Heart left ventricle (tissue), 16 donors: ENCODE data around the gene PRPF8. TPM values are rescaled to one million over a fixed set of nuclear protein-coding genes. Genes with fewer than 3 reads are reported as not detected.
A peak's percentile ranks its signal among the peaks of the same experiment; 100 is the strongest.

Source experiments
- ATAC-seq, 4 donors: fragments of 200-7000 bp; cut with Tn5 transposase; one replicate each; pipeline ENCODE4 v1.9.1; 2020 to 2022; ENCODE audit warnings: moderate library complexity in 4 of 4, mild to moderate bottlenecking in 3 of 4, moderate number of reproducible peaks in 1 of 4
- DNase-seq, 5 donors: peaks; one replicate each; pipeline ENCODE4 v3.0.0-alpha.2; 2020
- H3K27ac ChIP-seq, 12 donors: fragments of 200-600 bp; sonication (generic) in 4 of 12; one replicate each; pipeline versions ENCODE4 v1.5.0 to v1.8.0; 2016 to 2022; ENCODE audit warnings: mild to moderate bottlenecking in 2 of 12
- H3K27me3 ChIP-seq, 9 donors: fragments of 200-600 bp; sonication (generic) in 2 of 9; one replicate each; pipeline versions ENCODE4 v1.5.1 to v1.8.0; 2016 to 2022; ENCODE audit warnings: mild to moderate bottlenecking in 3 of 9
- H3K36me3 ChIP-seq, 9 donors: fragments of 200-600 bp; sonication (generic) in 2 of 9; one replicate each; pipeline versions ENCODE4 v1.5.0 to v1.8.0; 2018 to 2022; ENCODE audit warnings: mild to moderate bottlenecking in 2 of 9
- H3K4me1 ChIP-seq, 12 donors: fragments of 200-600 bp; sonication (generic) in 4 of 12; one replicate each; pipeline versions ENCODE4 v1.5.0 to v1.8.0; 2016 to 2022; ENCODE audit warnings: mild to moderate bottlenecking in 3 of 12
- H3K4me3 ChIP-seq, 12 donors: fragments of 200-600 bp; sonication (generic) in 4 of 12; one replicate each; pipeline versions ENCODE4 v1.5.0 to v1.8.0; 2017 to 2022; ENCODE audit warnings: mild to moderate bottlenecking in 9 of 12, moderate library complexity in 4 of 12
- H3K9me3 ChIP-seq, 12 donors: fragments of 200-600 bp; sonication (generic) in 4 of 12; one replicate each; pipeline versions ENCODE4 v1.5.0 to v1.8.0; 2016 to 2022; ENCODE audit warnings: mild to moderate bottlenecking in 1 of 12
- POLR2A ChIP-seq, 2 donors: fragments of 450-650 bp; IDR thresholded peaks; one replicate each; pipeline ENCODE4 v1.6.1; 2017; ENCODE audit warnings: antibody characterized with exemption in 2 of 2, mild to moderate bottlenecking in 2 of 2, moderate library complexity in 2 of 2
- WGBS, 4 donors: extraction: QIAGEN DNeasy Blood & Tissue Kit in 2 of 4; methylation state at CpG; one replicate each; pipeline versions ENCODE4 v1.1.5 to v1.1.7; 2013 to 2018; 5-methylcytosine and 5-hydroxymethylcytosine counted together
- intact Hi-C, 10 donors: fragments of 100-400 bp; cut with DNase I; formaldehyde crosslinking; loops; one replicate each; pipeline versions ENCODE4 v1.11.1 to v1.14.2; 2022
- polyA plus RNA-seq, 2 donors: library from polyadenylated mRNA; stranded (reverse); fragments of 200-250 nt; gene quantifications; one replicate each; pipeline ENCODE4 v1.2.3, GENCODE V29; 2013
- total RNA-seq, 9 donors: library from RNA; depleted of rRNA in 2 of 9; stranded (reverse); fragments of >200 nt in 2 of 9; fragmentation: NEBNext Ultra II Directional in 3 of 9; extraction: Animal tissue kit (Norgen Biotek cat#: 25700) in 3 of 9; gene quantifications; one replicate each; pipeline versions ENCODE4 v1.1.0 to v1.2.4, GENCODE V29; 2016 to 2023
- TF ChIP-seq, protein P1 (sequence below), 12 donors: fragments of 200-600 bp; sonication (generic) in 4 of 12; IDR thresholded peaks; one replicate each; pipeline versions ENCODE4 v1.5.0 to v1.8.0; 2018 to 2022; ENCODE audit warnings: antibody characterized with exemption in 12 of 12, mild to moderate bottlenecking in 5 of 12
- donor health status: ischemic (EF 13 %, LVEDD 7.1; RV severe dilation, severe dysfunction).
- donor health status: healthy with polysubstance abuse.
- donor health status: DM: no; HTN: yes; CAD: no.
- donor health status: DM: no; HTN: no; CAD: no.
- donor health status: ischemic (EF 25% LVEDD 6.9; RV normal size, moderate dysfunction).
- donor health status: ischemic (EF 25% LVEDD 5.7; RV mildly dilated, moderate dysfunction).
- donor health status: healthy.
- donor health status: DM: yes; HTN: yes; CAD: no.
- donor health status: ischemic (EF 35%, LVEDD 5.7; RV mildly dilated, moderate dysfunction).
- donor health status: nonischemic (EF 11% LVEDD 7.7; RV severe dilation, severe dysfunction).
- donor health status: DM: yes; HTN: yes; CAD: no.
- donor health status: PGD.
- donor health status: ischemic (EF 29% LVEDD 5.4; RV normal size, mild dysfunction).
- donor health status: nonischemic (EF 23%, LVEDD 6.1; RV moderate dilation, normal function).

PRPF8 gene
- total and polyA plus RNA-seq, 11 donors: 70.1 to 195 (median 145) TPM

DNA sequence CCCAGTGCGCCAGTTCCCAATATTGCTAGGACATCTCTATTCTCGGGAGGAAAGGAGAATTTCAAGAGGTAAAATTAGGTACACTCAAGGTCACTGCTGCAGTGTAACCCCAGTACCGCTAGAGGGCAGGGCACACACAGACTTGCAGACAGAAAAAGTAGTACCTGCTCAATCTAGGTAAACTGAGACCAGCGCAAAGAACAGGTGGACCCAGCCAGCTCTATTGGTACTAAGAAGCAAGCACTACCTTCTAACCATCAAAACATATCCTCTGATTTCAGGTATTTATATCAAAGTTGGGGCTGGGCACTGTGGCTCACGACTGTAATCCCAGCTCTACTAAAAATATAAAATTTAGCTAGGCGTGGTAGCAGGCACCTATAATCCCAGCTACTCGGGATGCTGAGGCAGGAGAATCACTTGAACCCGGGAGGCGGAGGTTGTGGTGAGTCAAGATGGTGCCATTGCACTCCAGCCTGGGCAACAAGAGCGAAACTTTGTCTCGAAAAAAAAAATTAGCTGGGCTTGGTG lies 36.3 kb upstream of the PRPF8 start:
- peaks cover 0 to 2% (median 0%) of the 10 kb centered on the region in 9 donors for H3K36me3 ChIP-seq
- no peaks in the 10 kb centered on the region for H3K9me3 ChIP-seq
- ATAC-seq: no peak
- DNase-seq: peak; percentile 58 to 78 (median 65)
- H3K27me3 ChIP-seq: no peaks in the 10 kb centered on the region
- WGBS, 4 donors: 32 to 42% (median 41%) methylated on average over 11 of the region's 11 CpGs
- peak overlapping the region in 4 of 12 donors; percentile 16 to 29 (median 18) for H3K4me3 ChIP-seq
- peaks cover 5 to 62% (median 45%) of the 10 kb centered on the region in 12 donors for H3K4me1 ChIP-seq
- H3K27ac ChIP-seq: peak overlapping the region in 9 of 12 donors; percentile 33 to 96 (median 56)
- TF ChIP-seq, protein P1, sequence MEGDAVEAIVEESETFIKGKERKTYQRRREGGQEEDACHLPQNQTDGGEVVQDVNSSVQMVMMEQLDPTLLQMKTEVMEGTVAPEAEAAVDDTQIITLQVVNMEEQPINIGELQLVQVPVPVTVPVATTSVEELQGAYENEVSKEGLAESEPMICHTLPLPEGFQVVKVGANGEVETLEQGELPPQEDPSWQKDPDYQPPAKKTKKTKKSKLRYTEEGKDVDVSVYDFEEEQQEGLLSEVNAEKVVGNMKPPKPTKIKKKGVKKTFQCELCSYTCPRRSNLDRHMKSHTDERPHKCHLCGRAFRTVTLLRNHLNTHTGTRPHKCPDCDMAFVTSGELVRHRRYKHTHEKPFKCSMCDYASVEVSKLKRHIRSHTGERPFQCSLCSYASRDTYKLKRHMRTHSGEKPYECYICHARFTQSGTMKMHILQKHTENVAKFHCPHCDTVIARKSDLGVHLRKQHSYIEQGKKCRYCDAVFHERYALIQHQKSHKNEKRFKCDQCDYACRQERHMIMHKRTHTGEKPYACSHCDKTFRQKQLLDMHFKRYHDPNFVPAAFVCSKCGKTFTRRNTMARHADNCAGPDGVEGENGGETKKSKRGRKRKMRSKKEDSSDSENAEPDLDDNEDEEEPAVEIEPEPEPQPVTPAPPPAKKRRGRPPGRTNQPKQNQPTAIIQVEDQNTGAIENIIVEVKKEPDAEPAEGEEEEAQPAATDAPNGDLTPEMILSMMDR (IDR thresholded peaks at IDR 0.05): peak; percentile 92 to 98 (median 95)
- TF ChIP-seq POLR2A (IDR thresholded peaks at IDR 0.05): no peak
- intact Hi-C loops: loop anchor here (1.0 to 10.0 kb wide), 9 partner anchors 61 to 304 kb away; partner anchors contain the start of gene RTN4RL1 (in 1 of the 10)

DNA sequence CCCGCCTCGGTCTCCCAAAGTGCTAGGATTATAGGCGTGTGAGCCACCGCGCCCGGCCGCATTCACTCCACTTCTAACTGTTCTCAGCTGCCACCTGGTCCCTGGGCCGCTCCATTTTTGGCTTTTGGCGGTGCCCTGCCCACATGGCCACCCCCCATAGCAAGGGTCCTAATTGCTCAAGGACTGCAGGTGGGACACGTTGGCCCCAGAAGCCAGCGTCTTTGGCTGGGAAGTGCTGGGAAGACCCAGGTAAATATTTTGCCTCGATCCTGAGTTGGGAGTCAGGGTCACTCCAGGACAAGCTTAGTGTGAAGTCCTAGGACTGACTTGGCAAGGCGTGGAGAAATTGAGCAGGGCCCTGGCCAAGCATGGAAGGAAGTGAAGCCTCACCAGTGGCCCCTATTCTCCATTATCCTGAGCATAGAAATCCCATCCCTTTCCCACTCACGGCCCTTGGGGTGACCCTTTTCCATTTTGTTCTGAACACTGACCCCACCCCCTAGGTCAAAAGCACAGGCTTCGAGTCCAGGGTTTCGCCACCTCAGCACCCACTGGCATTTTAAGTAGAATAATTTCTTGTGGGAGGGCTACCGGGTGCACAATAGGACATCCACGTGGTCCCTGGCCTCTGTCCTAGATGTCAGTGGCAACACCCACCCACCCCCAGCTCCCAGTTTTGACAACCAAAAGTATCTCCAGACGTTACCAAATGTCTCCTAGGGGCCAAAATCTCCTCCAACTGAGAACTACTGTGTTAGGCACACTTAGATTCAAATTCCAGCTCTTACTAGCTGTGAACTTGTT lies 33.9 kb upstream of the PRPF8 start:
- H3K9me3 ChIP-seq: no peaks in the 10 kb centered on the region
- no peak for ATAC-seq
- peaks cover 0 to 8% (median 6%) of the 10 kb centered on the region in 9 donors for H3K36me3 ChIP-seq
- H3K27me3 ChIP-seq: no peaks in the 10 kb centered on the region
- WGBS, 4 donors: 63 to 72% (median 69%) methylated on average over 19 of the region's 19 CpGs
- intact Hi-C loops: loop anchor here in 3 of 10 donors (5.0 to 10.0 kb wide), 5 partner anchors 144 to 676 kb away; partner anchors contain the start of genes OVCA2 (in 1 of the 3) and RTN4RL1 (in 1 of the 3)
- peaks cover 9 to 60% (median 33%) of the 10 kb centered on the region in 12 donors for H3K4me1 ChIP-seq
- peak overlapping the region in 2 of 12 donors; percentile 81 to 87 for H3K4me3 ChIP-seq
- H3K27ac ChIP-seq: peak overlapping the region in 11 of 12 donors; percentile 96 to 100 (median 100)
- no peak for TF ChIP-seq POLR2A (IDR thresholded peaks at IDR 0.05)
- TF ChIP-seq, protein P1 (IDR thresholded peaks at IDR 0.05): no peak
- DNase-seq: peak in 2 of 5 donors; percentile 32 to 37

DNA sequence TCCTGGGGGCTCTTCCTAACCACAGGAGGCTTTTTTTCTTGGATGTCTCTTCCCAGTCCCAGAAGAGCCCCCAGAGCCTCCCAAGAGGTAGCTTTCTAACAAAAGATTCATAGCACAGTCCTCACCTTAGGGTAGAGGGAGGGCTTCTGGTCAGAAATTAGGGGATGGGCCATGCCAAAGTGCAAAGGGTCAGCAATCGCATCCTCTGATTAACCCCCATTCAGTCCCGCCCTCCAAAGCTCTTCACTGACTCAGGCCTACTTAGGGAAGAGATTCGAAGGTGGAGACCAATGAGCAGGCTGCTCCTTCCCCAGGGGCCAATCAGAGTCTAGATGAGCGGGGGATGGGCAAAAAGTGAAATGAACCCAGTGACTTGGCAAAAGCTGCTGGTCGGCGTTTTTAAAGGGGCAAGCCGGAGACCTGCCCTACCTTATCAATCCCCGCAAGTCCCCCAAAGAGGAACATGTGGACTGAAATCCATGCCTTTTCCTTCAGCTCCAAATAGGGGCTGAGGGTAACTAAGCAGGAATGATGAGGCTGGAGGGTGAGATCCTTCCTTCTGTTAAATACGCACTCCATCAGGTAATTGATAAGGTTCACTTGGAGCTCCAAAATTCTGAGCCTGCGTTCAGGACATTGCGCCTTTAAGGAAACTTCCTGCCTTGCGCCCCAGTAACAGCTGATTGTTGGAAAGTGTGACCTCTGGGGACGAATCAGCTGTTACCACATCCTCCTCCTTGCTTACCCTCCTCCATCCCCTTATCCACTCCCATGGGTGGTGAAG lies 32.4 kb upstream of the PRPF8 start:
- TF ChIP-seq POLR2A (IDR thresholded peaks at IDR 0.05): peak; percentile 37 to 45
- TF ChIP-seq, protein P1 (IDR thresholded peaks at IDR 0.05): no peak
- ATAC-seq (peak; percentile 64 to 73 (median 69)), DNase-seq (peak; percentile 87 to 96 (median 95))
- 0 to 3% (median 0%) methylated on average over 13 of the region's 13 CpGs for WGBS, 4 donors
- Histone ChIP-seq H3K4me3 (peak overlapping the region; percentile 58 to 96 (median 86)), H3K9me3 (no peaks in the 10 kb centered on the region), H3K27me3 (no peaks in the 10 kb centered on the region), H3K4me1 (peaks cover 9 to 60% (median 43%) of the 10 kb centered on the region in 12 donors), H3K36me3 (peaks cover 0 to 22% (median 20%) of the 10 kb centered on the region in 9 donors), H3K27ac (peak overlapping the region; percentile 96 to 100 (median 100))
- intact Hi-C loops: loop anchor here in 4 of 10 donors (2.0 to 10.0 kb wide), 7 partner anchors 32 to 678 kb away; partner anchors contain the start of genes OVCA2 (in 1 of the 4), PRPF8 (in 1 of the 4) and RTN4RL1 (in 1 of the 4)
